ENCODE measurements around the gene ZNF618. TPM values are rescaled to one million over a fixed set of nuclear protein-coding genes. Genes with fewer than 3 reads are reported as not detected.

ZNF618 gene
- total RNA-seq, 1 experiment from 2014 or later: 29.4 TPM

GRCh38 chr9:114002271-114002985 is 126.3 kb downstream of the ZNF618 start:
- no peak overlapping the region for H3K27ac ChIP-seq (ENCODE audit: low read depth, low read length, poor library complexity, severe bottlenecking)
- TF ChIP-seq CTCF (conservative IDR thresholded peaks at IDR 0.05; ENCODE audit: low read depth, low read length): no peak
- no peak for TF ChIP-seq EZH2 (IDR thresholded peaks at IDR 0.05; ENCODE audit: borderline replicate concordance, low read depth, low read length, poor library complexity, severe bottlenecking)
- DNase-seq (ENCODE audit: low spot score): no peak
- peaks cover 30% of the 10 kb centered on the region for H3K4me1 ChIP-seq (ENCODE audit: insufficient read depth, low read length, poor library complexity, severe bottlenecking)
- no TSS peak for BruUV-seq (replicated peaks)
- intact Hi-C loops (cut with micrococcal nuclease; ENCODE audit: unreplicated experiment): no loop called here
- ChIA-PET CTCF (no interaction called here), POLR2A (ENCODE audit: low non-redundant PET) (no interaction called here)
- peaks cover 15% of the 10 kb centered on the region for H3K36me3 ChIP-seq (ENCODE audit: insufficient read depth, low read length, poor library complexity, severe bottlenecking)
- H3K9me3 ChIP-seq (ENCODE audit: low read depth, low read length, poor library complexity, severe bottlenecking): no peaks in the 10 kb centered on the region
- no peaks in the 10 kb centered on the region for H3K27me3 ChIP-seq (replicated peaks; ENCODE audit: insufficient read depth, low read depth, low read length, poor library complexity)
- H3K4me3 ChIP-seq (ENCODE audit: low read depth, low read length, poor library complexity, severe bottlenecking): no peak overlapping the region

GRCh38 chr9:114002986-114003350 is 126.9 kb downstream of the ZNF618 start:
- Histone ChIP-seq H3K36me3 (ENCODE audit: insufficient read depth, low read length, poor library complexity, severe bottlenecking) (peaks cover 16% of the 10 kb centered on the region), H3K27me3 (replicated peaks; ENCODE audit: insufficient read depth, low read depth, low read length, poor library complexity) (no peaks in the 10 kb centered on the region), H3K4me1 (ENCODE audit: insufficient read depth, low read length, poor library complexity, severe bottlenecking) (peaks cover 30% of the 10 kb centered on the region), H3K9me3 (ENCODE audit: low read depth, low read length, poor library complexity, severe bottlenecking) (no peaks in the 10 kb centered on the region), H3K4me3 (ENCODE audit: low read depth, low read length, poor library complexity, severe bottlenecking) (no peak overlapping the region), H3K27ac (ENCODE audit: low read depth, low read length, poor library complexity, severe bottlenecking) (no peak overlapping the region)
- intact Hi-C loops (cut with micrococcal nuclease; ENCODE audit: unreplicated experiment): no loop called here
- no TSS peak for BruUV-seq (replicated peaks)
- TF ChIP-seq CTCF (conservative IDR thresholded peaks at IDR 0.05; ENCODE audit: low read depth, low read length) (no peak), EZH2 (IDR thresholded peaks at IDR 0.05; ENCODE audit: borderline replicate concordance, low read depth, low read length, poor library complexity, severe bottlenecking) (no peak)
- no peak for DNase-seq (ENCODE audit: low spot score)
- CTCF ChIA-PET: no interaction called here
- POLR2A ChIA-PET (ENCODE audit: low non-redundant PET): no interaction called here

GRCh38 chr9:114003351-114003750 is 127.2 kb downstream of the ZNF618 start:
- no peak overlapping the region for H3K27ac ChIP-seq (ENCODE audit: low read depth, low read length, poor library complexity, severe bottlenecking)
- peaks cover 16% of the 10 kb centered on the region for H3K36me3 ChIP-seq (ENCODE audit: insufficient read depth, low read length, poor library complexity, severe bottlenecking)
- no peak overlapping the region for H3K4me3 ChIP-seq (ENCODE audit: low read depth, low read length, poor library complexity, severe bottlenecking)
- BruUV-seq (replicated peaks): no TSS peak
- H3K9me3 ChIP-seq (ENCODE audit: low read depth, low read length, poor library complexity, severe bottlenecking): no peaks in the 10 kb centered on the region
- ChIA-PET CTCF (no interaction called here), POLR2A (ENCODE audit: low non-redundant PET) (interaction anchor here (0.7 kb wide), 1 partner anchor 15 kb away, joined by 3 read pairs; no protein-coding TSS in a partner anchor)
- TF ChIP-seq EZH2 (IDR thresholded peaks at IDR 0.05; ENCODE audit: borderline replicate concordance, low read depth, low read length, poor library complexity, severe bottlenecking): no peak
- no peak for TF ChIP-seq CTCF (conservative IDR thresholded peaks at IDR 0.05; ENCODE audit: low read depth, low read length)
- H3K27me3 ChIP-seq (replicated peaks; ENCODE audit: insufficient read depth, low read depth, low read length, poor library complexity): no peaks in the 10 kb centered on the region
- no peak for DNase-seq (ENCODE audit: low spot score)
- peaks cover 30% of the 10 kb centered on the region for H3K4me1 ChIP-seq (ENCODE audit: insufficient read depth, low read length, poor library complexity, severe bottlenecking)
- intact Hi-C loops (cut with micrococcal nuclease; ENCODE audit: unreplicated experiment): no loop called here

Measured in A673 (cell line).